Omental fat pad (tissue), 4 donors: Measurements from ENCODE around the gene NANOS3. TPM values are rescaled to one million over a fixed set of nuclear protein-coding genes. Genes with fewer than 3 reads are reported as not detected.
A peak's percentile ranks its signal among the peaks of the same experiment; 100 is the strongest.

Experiments used
- ATAC-seq: fragments of 150-250 bp; one replicate; pipeline ENCODE4 v1.9.1; 2016; ENCODE audit warnings: mild to moderate bottlenecking, moderate library complexity; ENCODE audit not compliant: low FRiP score
- DNase-seq: peaks from one replicate; pipeline ENCODE4 v3.0.0-alpha.2; 2019; ENCODE audit warnings: low spot score
- total RNA-seq, 4 donors: library from RNA; depleted of rRNA; stranded (reverse); fragments of >200 nt; gene quantifications; one replicate each; pipeline ENCODE4 v1.1.0, GENCODE V29; 2016
- TF ChIP-seq, protein P1 (sequence below), 3 donors: fragments of 450-650 bp; IDR thresholded peaks; one replicate each; pipeline ENCODE4 v1.5.1; 2016 to 2017; ENCODE audit warnings: antibody characterized with exemption in 3 of 3, mild to moderate bottlenecking in 3 of 3, moderate library complexity in 2 of 3

Gene NANOS3
- total RNA-seq, 4 donors from 2014 or later: not detected

DNA sequence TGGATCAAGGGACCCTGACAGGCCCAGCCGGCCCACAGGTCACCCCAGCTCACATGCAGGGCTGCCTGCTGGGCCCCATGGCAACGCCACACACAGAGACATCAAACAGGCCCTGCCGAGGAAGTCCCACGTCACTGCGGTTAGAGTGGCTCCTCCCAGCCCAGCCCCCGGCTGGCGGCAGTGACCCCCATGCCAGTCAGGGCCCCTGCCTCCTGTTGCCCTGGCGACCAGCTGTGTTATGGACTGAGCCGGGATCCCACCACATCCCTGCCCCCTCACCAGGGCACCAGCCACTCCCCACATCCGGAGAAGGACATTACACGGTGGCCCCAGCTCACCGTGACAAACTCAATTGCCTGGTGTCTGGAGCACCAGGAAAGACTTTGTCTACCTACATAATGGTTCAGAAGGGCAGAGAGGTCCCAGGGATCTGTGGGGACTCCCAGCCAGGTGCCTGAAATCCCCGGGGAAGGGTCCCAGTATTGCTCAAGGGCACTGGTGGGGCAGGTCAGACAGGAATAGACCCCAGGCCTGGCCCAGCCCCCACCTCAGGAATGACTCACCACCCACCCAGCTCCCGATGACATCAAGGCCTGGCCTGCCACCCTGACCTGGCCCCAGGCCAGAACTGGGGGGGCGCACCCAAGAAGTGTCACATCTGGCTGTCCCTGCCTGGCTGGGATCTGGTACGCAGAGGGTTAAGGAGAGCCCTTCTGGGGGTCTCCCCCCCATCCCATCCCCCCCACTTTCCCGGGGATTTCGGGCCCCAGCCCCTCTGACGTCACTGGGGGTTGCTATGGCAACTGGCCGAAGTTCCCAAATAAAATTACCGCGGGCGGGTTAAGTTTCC lies 30.2 kb upstream of the NANOS3 start:
- TF ChIP-seq, protein P1, sequence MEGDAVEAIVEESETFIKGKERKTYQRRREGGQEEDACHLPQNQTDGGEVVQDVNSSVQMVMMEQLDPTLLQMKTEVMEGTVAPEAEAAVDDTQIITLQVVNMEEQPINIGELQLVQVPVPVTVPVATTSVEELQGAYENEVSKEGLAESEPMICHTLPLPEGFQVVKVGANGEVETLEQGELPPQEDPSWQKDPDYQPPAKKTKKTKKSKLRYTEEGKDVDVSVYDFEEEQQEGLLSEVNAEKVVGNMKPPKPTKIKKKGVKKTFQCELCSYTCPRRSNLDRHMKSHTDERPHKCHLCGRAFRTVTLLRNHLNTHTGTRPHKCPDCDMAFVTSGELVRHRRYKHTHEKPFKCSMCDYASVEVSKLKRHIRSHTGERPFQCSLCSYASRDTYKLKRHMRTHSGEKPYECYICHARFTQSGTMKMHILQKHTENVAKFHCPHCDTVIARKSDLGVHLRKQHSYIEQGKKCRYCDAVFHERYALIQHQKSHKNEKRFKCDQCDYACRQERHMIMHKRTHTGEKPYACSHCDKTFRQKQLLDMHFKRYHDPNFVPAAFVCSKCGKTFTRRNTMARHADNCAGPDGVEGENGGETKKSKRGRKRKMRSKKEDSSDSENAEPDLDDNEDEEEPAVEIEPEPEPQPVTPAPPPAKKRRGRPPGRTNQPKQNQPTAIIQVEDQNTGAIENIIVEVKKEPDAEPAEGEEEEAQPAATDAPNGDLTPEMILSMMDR (IDR thresholded peaks at IDR 0.05): no peak
- peak; percentile 88 for DNase-seq
- ATAC-seq: peak; percentile 29

- TF ChIP-seq, protein P1 (IDR thresholded peaks at IDR 0.05): no peak
- ATAC-seq (peak; percentile 49), DNase-seq (no peak)
Measured at GRCh38 chr19:13847407-13848339, 29.3 kb upstream of the NANOS3 start.

GRCh38 chr19:13848340-13848677 lies 28.6 kb upstream of the NANOS3 start:
- ATAC-seq (no peak), DNase-seq (no peak)
- TF ChIP-seq, protein P1 (IDR thresholded peaks at IDR 0.05): no peak

DNA sequence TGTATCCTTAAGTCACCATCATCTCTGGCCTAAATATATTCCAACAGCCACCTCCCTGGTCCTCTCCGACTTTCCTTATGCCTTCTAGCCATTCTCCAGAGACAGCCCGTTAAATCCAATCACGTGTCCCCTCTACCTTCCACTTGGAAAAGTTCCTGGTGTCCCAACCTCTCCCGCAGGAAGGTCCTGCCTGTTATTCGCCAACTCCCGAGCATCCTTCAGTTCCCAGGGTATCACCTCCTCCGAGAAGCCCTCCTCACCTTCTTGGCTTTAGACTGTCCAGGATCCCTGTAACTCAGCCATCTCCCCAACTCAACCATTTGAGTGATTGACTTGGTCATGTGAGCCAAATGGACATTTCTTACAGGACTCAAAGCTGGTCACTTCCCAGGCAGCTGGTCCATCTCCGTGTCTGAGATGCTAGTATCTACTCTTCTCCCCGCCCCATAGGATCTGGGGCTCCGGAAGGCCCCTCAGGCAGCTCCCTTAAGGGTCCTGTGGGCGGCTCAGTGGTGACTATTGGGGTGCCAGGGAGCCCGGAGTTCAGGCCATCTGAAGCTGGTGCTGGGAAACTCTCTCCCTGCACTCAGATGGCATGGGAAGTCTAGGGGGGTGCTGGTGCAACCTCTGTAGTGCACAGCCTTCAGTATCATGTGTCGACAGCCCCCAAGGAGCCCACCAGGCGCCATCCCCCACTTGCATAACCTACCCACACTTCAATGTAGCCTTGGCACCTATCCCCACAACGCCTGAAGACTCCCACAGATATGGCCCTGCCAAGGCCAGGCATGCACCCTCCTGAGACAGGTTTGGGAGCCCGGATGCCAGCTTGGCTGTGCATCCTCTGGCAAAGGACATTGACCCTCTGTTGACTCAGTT lies 27.9 kb upstream of the NANOS3 start:
- TF ChIP-seq, protein P1 (IDR thresholded peaks at IDR 0.05): no peak
- DNase-seq (no peak), ATAC-seq (no peak)

- TF ChIP-seq, protein P1 (IDR thresholded peaks at IDR 0.05): no peak
- DNase-seq: no peak
- peak; percentile 29 for ATAC-seq
Measured at GRCh38 chr19:13849991-13850909, 26.7 kb upstream of the NANOS3 start.
